ENCODE measurements around the gene PLVAP.

- TF ChIP-seq CTCF (IDR thresholded peaks at IDR 0.05): no peak
- TF ChIP-seq POLR2A (IDR thresholded peaks at IDR 0.05): no peak
These were observed 25.2 kb downstream of the PLVAP start for GRCh38 chr19:17351815-17352435.
